Measurements from ENCODE around the gene EIF4A3. TPM values are rescaled to one million over a fixed set of nuclear protein-coding genes. Genes with fewer than 3 reads are reported as not detected.

The EIF4A3 gene
- total RNA-seq: 61.2 and 85.6 TPM in 2 replicates

DNA sequence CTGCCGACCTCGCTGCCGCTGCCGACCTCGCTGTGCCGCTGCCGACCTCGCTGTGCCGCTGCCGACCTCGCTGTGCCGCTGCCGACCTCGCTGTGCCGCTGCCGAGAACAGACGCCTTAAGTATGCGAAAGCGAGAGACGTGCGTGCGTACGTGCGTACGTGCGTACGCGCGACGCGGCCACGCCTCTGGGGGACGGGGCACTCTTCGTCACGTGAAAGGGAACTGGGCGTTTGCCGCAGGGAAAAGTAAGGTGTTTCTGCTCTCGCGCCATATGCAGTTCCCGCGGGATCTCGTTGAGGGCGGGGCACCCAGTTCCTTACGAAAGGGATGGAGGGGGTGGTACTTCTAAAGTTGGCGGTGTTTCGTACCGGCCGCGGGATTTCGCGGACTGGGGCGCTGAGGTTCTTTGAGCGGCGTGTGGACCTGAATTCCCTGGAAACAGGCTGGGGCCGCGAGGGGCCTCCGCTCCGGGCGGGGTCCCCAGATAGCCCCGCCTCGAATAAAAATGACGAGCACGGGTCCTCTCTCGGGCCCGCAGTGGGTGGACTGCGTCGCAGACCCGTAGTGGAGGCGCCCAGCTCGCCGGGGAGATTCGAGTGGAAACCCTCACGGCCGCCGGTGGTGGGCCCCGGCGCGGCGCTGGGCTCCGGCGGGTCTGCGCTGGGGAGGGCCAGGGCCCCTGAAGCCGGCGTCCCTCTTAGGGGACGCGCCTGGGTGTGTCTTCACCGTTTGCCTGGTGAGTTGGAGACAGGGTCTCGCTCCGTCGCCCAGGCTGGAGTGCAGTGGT, at the start of gene EIF4A3:
Gene EIF4A3, minus strand, starts transcription at position 94 of the 788 bp plus-strand sequence. CDS start 167 bp downstream, outside the sequence.

DNA sequence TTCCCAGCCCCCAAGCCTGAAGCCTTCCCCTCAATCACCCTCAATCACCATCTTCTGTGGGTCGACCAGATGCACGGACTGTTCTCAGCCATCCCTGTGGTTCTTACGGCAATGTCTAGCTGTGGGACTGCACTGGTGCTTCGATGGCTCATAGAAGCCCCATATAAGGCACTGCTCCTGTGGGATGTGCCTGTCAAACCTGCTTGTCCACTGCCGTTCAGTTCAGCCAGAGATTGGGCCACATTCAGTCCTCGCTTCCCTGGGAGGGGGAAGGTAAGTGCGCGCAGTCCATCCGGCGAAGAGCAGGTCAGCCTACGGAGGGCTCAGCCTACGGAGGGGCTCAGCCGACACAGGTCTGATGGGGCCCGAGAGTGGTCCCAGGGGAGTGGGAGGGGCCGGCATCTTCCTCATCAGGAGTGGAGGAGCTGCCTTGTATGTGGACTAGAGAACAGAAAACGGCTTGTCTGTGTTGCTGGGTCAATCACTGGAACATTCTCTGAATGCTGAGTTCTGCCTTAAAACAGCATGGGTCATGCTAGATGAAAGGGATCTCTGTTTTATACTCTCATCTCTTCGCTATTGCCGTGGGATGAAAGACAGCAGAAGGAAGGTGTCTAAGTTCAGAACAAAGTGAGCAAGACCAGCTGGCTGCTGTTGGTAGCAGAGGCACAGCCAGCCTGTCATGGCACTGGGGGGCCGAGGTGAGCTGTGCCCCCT, 23.0 kb upstream of the EIF4A3 start, which contains the start of gene CARD14:
Gene CARD14, plus strand, starts transcription at position 247 of the 717 bp plus-strand sequence. CDS start 11,409 bp downstream, outside the sequence.

DNA sequence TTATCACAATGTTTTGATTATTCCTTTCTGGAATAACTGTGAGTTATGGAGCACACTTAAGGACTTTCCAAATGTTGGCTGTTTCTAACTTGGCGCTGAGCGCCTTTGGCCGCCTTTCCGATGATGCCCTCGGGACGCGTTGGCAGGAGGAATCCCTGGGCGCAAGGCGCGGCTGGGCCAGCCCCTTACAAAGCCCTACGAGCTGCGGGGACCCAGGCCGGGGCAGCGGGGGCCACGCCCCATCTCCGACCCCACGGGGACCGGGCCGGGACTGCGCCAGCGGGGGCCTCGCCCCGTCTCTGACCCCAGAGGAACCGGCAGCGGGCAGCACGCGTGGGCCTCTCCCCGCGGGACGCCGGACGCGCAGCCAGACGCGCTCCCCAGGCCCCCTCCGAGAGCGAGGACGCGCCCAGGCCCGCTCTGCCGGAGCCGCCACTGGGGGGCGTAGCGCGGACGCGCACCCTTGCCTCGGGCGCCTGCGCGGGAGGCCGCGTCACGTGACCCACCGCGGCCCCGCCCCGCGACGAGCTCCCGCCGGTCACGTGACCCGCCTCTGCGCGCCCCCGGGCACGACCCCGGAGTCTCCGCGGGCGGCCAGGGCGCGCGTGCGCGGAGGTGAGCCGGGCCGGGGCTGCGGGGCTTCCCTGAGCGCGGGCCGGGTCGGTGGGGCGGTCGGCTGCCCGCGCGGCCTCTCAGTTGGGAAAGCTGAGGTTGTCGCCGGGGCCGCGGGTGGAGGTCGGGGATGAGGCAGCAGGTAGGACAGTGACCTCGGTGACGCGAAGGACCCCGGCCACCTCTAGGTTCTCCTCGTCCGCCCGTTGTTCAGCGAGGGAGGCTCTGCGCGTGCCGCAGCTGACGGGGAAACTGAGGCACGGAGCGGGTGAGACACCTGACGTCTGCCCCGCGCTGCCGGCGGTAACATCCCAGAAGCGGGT, 45.6 kb downstream of the EIF4A3 start, which contains the start of gene GAA:
Gene GAA, plus strand, starts transcription at position 571 of the 935 bp plus-strand sequence. CDS start 3,006 bp downstream, outside the sequence.

Other genes with a start within 250 kb of the EIF4A3 start
- gene TBC1D16, start 111.3 kb downstream of the EIF4A3 start, total RNA-seq: 27.1 and 53.6 TPM in 2 replicates
- gene CCDC40, start 110.5 kb downstream of the EIF4A3 start, total RNA-seq: 2.3 and 5.2 TPM in 2 replicates
- gene GAA, start 45.5 kb downstream of the EIF4A3 start, total RNA-seq: 27.7 and 121 TPM in 2 replicates
- gene CARD14, start 22.9 kb upstream of the EIF4A3 start, total RNA-seq: 0.13 TPM in 1 of 2 replicates, not detected in the other
- 16.8 and 39.8 TPM in 2 replicates for gene SGSH, start 73.2 kb upstream of the EIF4A3 start, total RNA-seq
- gene SLC26A11, start 73.3 kb upstream of the EIF4A3 start, total RNA-seq: 3.9 and 18.0 TPM in 2 replicates
- 46.3 and 121 TPM in 2 replicates for gene RNF213, start 113.7 kb upstream of the EIF4A3 start, total RNA-seq